Measurements from ENCODE around the gene C19orf25.
A peak's percentile ranks its signal among the peaks of the same experiment; 100 is the strongest.

C19orf25 gene

GRCh38 chr19:1471010-1471514, 8.0 kb downstream of the C19orf25 start:
- H3K9me3 ChIP-seq (ENCODE audit: control insufficient read depth in 2 of 2, low read length in 2 of 2), result no peaks in the 10 kb centered on the region
- peak overlapping the region; percentile 20 to 48 for H3K4me3 ChIP-seq (ENCODE audit: low read length in 2 of 2)
- peaks cover 33 to 49% of the 10 kb centered on the region in 2 donors for H3K27me3 ChIP-seq (ENCODE audit: control insufficient read depth in 2 of 2, insufficient read depth in 2 of 2, low read length in 2 of 2)
- H3K27ac ChIP-seq (ENCODE audit: low read depth in 2 of 2, low read length in 2 of 2), result no peak overlapping the region
- peaks cover 27 to 35% of the 10 kb centered on the region in 2 donors for H3K4me1 ChIP-seq (ENCODE audit: control insufficient read depth in 2 of 2, insufficient read depth in 2 of 2, low read length in 2 of 2)
- H3K36me3 ChIP-seq (ENCODE audit: control insufficient read depth in 2 of 2, insufficient read depth in 2 of 2, low read length in 2 of 2), result no peaks in the 10 kb centered on the region
- H3K9ac ChIP-seq (ENCODE audit: low read depth in 1 of 2, low read length in 2 of 2), result no peak overlapping the region

GRCh38 chr19:1470305-1471009, 8.6 kb downstream of the C19orf25 start:
- Histone ChIP-seq H3K4me3 (ENCODE audit: low read length in 2 of 2) (peak overlapping the region; percentile 48 to 55), H3K27ac (ENCODE audit: low read depth in 2 of 2, low read length in 2 of 2) (no peak overlapping the region), H3K36me3 (ENCODE audit: control insufficient read depth in 2 of 2, insufficient read depth in 2 of 2, low read length in 2 of 2) (no peaks in the 10 kb centered on the region), H3K27me3 (ENCODE audit: control insufficient read depth in 2 of 2, insufficient read depth in 2 of 2, low read length in 2 of 2) (peaks cover 33 to 54% of the 10 kb centered on the region in 2 donors), H3K9ac (ENCODE audit: low read depth in 1 of 2, low read length in 2 of 2) (no peak overlapping the region), H3K9me3 (ENCODE audit: control insufficient read depth in 2 of 2, low read length in 2 of 2) (no peaks in the 10 kb centered on the region), H3K4me1 (ENCODE audit: control insufficient read depth in 2 of 2, insufficient read depth in 2 of 2, low read length in 2 of 2) (peaks cover 32 to 35% of the 10 kb centered on the region in 2 donors)

- Histone ChIP-seq H3K36me3 (ENCODE audit: control insufficient read depth in 2 of 2, insufficient read depth in 2 of 2, low read length in 2 of 2) (no peaks in the 10 kb centered on the region), H3K4me1 (ENCODE audit: control insufficient read depth in 2 of 2, insufficient read depth in 2 of 2, low read length in 2 of 2) (peaks cover 33 to 35% of the 10 kb centered on the region in 2 donors), H3K27ac (ENCODE audit: low read depth in 2 of 2, low read length in 2 of 2) (no peak overlapping the region), H3K4me3 (ENCODE audit: low read length in 2 of 2) (peak overlapping the region; percentile 41 to 55), H3K9ac (ENCODE audit: low read depth in 1 of 2, low read length in 2 of 2) (no peak overlapping the region), H3K9me3 (ENCODE audit: control insufficient read depth in 2 of 2, low read length in 2 of 2) (no peaks in the 10 kb centered on the region), H3K27me3 (ENCODE audit: control insufficient read depth in 2 of 2, insufficient read depth in 2 of 2, low read length in 2 of 2) (peaks cover 33 to 54% of the 10 kb centered on the region in 2 donors)
Measured at GRCh38 chr19:1470055-1470304, 9.0 kb downstream of the C19orf25 start.

GRCh38 chr19:1469255-1470054, 9.6 kb downstream of the C19orf25 start:
- peaks cover 33 to 35% of the 10 kb centered on the region in 2 donors for H3K4me1 ChIP-seq (ENCODE audit: control insufficient read depth in 2 of 2, insufficient read depth in 2 of 2, low read length in 2 of 2)
- H3K27me3 ChIP-seq (ENCODE audit: control insufficient read depth in 2 of 2, insufficient read depth in 2 of 2, low read length in 2 of 2), result peaks cover 33 to 54% of the 10 kb centered on the region in 2 donors
- no peaks in the 10 kb centered on the region for H3K9me3 ChIP-seq (ENCODE audit: control insufficient read depth in 2 of 2, low read length in 2 of 2)
- H3K9ac ChIP-seq (ENCODE audit: low read depth in 1 of 2, low read length in 2 of 2), result no peak overlapping the region
- no peaks in the 10 kb centered on the region for H3K36me3 ChIP-seq (ENCODE audit: control insufficient read depth in 2 of 2, insufficient read depth in 2 of 2, low read length in 2 of 2)
- H3K27ac ChIP-seq (ENCODE audit: low read depth in 2 of 2, low read length in 2 of 2), result no peak overlapping the region
- peak overlapping the region in 1 of 2 donors; percentile 55 for H3K4me3 ChIP-seq (ENCODE audit: low read length in 2 of 2)

- Histone ChIP-seq H3K9me3 (ENCODE audit: control insufficient read depth in 2 of 2, low read length in 2 of 2) (no peaks in the 10 kb centered on the region), H3K4me1 (ENCODE audit: control insufficient read depth in 2 of 2, insufficient read depth in 2 of 2, low read length in 2 of 2) (peaks cover 33 to 35% of the 10 kb centered on the region in 2 donors), H3K27ac (ENCODE audit: low read depth in 2 of 2, low read length in 2 of 2) (no peak overlapping the region), H3K4me3 (ENCODE audit: low read length in 2 of 2) (no peak overlapping the region), H3K9ac (ENCODE audit: low read depth in 1 of 2, low read length in 2 of 2) (no peak overlapping the region), H3K36me3 (ENCODE audit: control insufficient read depth in 2 of 2, insufficient read depth in 2 of 2, low read length in 2 of 2) (no peaks in the 10 kb centered on the region), H3K27me3 (ENCODE audit: control insufficient read depth in 2 of 2, insufficient read depth in 2 of 2, low read length in 2 of 2) (peaks cover 33 to 54% of the 10 kb centered on the region in 2 donors)
Measured at GRCh38 chr19:1468821-1469254, 10.2 kb downstream of the C19orf25 start.

- H3K4me1 ChIP-seq (ENCODE audit: control insufficient read depth in 2 of 2, insufficient read depth in 2 of 2, low read length in 2 of 2), result peaks cover 33 to 35% of the 10 kb centered on the region in 2 donors
- H3K36me3 ChIP-seq (ENCODE audit: control insufficient read depth in 2 of 2, insufficient read depth in 2 of 2, low read length in 2 of 2), result no peaks in the 10 kb centered on the region
- peaks cover 33 to 54% of the 10 kb centered on the region in 2 donors for H3K27me3 ChIP-seq (ENCODE audit: control insufficient read depth in 2 of 2, insufficient read depth in 2 of 2, low read length in 2 of 2)
- no peak overlapping the region for H3K27ac ChIP-seq (ENCODE audit: low read depth in 2 of 2, low read length in 2 of 2)
- H3K9ac ChIP-seq (ENCODE audit: low read depth in 1 of 2, low read length in 2 of 2), result no peak overlapping the region
- H3K9me3 ChIP-seq (ENCODE audit: control insufficient read depth in 2 of 2, low read length in 2 of 2), result no peaks in the 10 kb centered on the region
- H3K4me3 ChIP-seq (ENCODE audit: low read length in 2 of 2), result no peak overlapping the region
Measured at GRCh38 chr19:1468274-1468820, 10.7 kb downstream of the C19orf25 start.

GRCh38 chr19:1467490-1468273, 11.3 kb downstream of the C19orf25 start:
- Histone ChIP-seq H3K9me3 (ENCODE audit: control insufficient read depth in 2 of 2, low read length in 2 of 2) (no peaks in the 10 kb centered on the region), H3K4me3 (ENCODE audit: low read length in 2 of 2) (no peak overlapping the region), H3K36me3 (ENCODE audit: control insufficient read depth in 2 of 2, insufficient read depth in 2 of 2, low read length in 2 of 2) (no peaks in the 10 kb centered on the region), H3K4me1 (ENCODE audit: control insufficient read depth in 2 of 2, insufficient read depth in 2 of 2, low read length in 2 of 2) (peaks cover 33 to 35% of the 10 kb centered on the region in 2 donors), H3K9ac (ENCODE audit: low read depth in 1 of 2, low read length in 2 of 2) (no peak overlapping the region), H3K27me3 (ENCODE audit: control insufficient read depth in 2 of 2, insufficient read depth in 2 of 2, low read length in 2 of 2) (peaks cover 29 to 52% of the 10 kb centered on the region in 2 donors), H3K27ac (ENCODE audit: low read depth in 2 of 2, low read length in 2 of 2) (no peak overlapping the region)

- Histone ChIP-seq H3K4me3 (ENCODE audit: low read length in 2 of 2) (no peak overlapping the region), H3K27ac (ENCODE audit: low read depth in 2 of 2, low read length in 2 of 2) (no peak overlapping the region), H3K27me3 (ENCODE audit: control insufficient read depth in 2 of 2, insufficient read depth in 2 of 2, low read length in 2 of 2) (peaks cover 25 to 47% of the 10 kb centered on the region in 2 donors), H3K4me1 (ENCODE audit: control insufficient read depth in 2 of 2, insufficient read depth in 2 of 2, low read length in 2 of 2) (peaks cover 33 to 35% of the 10 kb centered on the region in 2 donors), H3K9ac (ENCODE audit: low read depth in 1 of 2, low read length in 2 of 2) (no peak overlapping the region), H3K9me3 (ENCODE audit: control insufficient read depth in 2 of 2, low read length in 2 of 2) (no peaks in the 10 kb centered on the region), H3K36me3 (ENCODE audit: control insufficient read depth in 2 of 2, insufficient read depth in 2 of 2, low read length in 2 of 2) (no peaks in the 10 kb centered on the region)
Measured at GRCh38 chr19:1467215-1467489, 11.9 kb downstream of the C19orf25 start.

GRCh38 chr19:1466461-1467214, 12.4 kb downstream of the C19orf25 start:
- Histone ChIP-seq H3K36me3 (ENCODE audit: control insufficient read depth in 2 of 2, insufficient read depth in 2 of 2, low read length in 2 of 2) (no peaks in the 10 kb centered on the region), H3K27me3 (ENCODE audit: control insufficient read depth in 2 of 2, insufficient read depth in 2 of 2, low read length in 2 of 2) (peaks cover 20 to 42% of the 10 kb centered on the region in 2 donors), H3K27ac (ENCODE audit: low read depth in 2 of 2, low read length in 2 of 2) (no peak overlapping the region), H3K4me1 (ENCODE audit: control insufficient read depth in 2 of 2, insufficient read depth in 2 of 2, low read length in 2 of 2) (peaks cover 32 to 33% of the 10 kb centered on the region in 2 donors), H3K9ac (ENCODE audit: low read depth in 1 of 2, low read length in 2 of 2) (no peak overlapping the region), H3K4me3 (ENCODE audit: low read length in 2 of 2) (no peak overlapping the region), H3K9me3 (ENCODE audit: control insufficient read depth in 2 of 2, low read length in 2 of 2) (no peaks in the 10 kb centered on the region)

Data from mucosa of rectum (tissue), 2 donors.